ENCODE measurements around the gene GATA3. TPM values are rescaled to one million over a fixed set of nuclear protein-coding genes. Genes with fewer than 3 reads are reported as not detected.

Gene GATA3
- total and polyA plus RNA-seq, 7 donors, result 1.2 to 2.1 TPM; not detected in 5

- Histone ChIP-seq H3K27ac (no peak overlapping the region), H3K9me3 (no peaks in the 10 kb centered on the region), H3K36me3 (no peaks in the 10 kb centered on the region), H3K4me1 (peaks cover 0 to 72% (median 68%) of the 10 kb centered on the region in 4 donors), H3K4me3 (peak overlapping the region in 1 of 4 donors; percentile 47), H3K27me3 (peaks cover 91 to 100% (median 97%) of the 10 kb centered on the region in 3 donors)
- TF ChIP-seq POLR2AphosphoS5 (IDR thresholded peaks at IDR 0.05), result no peak
- TF ChIP-seq EP300 (IDR thresholded peaks at IDR 0.05), result no peak
- TF ChIP-seq POLR2A (IDR thresholded peaks at IDR 0.05), result no peak
- TF ChIP-seq, protein P1, sequence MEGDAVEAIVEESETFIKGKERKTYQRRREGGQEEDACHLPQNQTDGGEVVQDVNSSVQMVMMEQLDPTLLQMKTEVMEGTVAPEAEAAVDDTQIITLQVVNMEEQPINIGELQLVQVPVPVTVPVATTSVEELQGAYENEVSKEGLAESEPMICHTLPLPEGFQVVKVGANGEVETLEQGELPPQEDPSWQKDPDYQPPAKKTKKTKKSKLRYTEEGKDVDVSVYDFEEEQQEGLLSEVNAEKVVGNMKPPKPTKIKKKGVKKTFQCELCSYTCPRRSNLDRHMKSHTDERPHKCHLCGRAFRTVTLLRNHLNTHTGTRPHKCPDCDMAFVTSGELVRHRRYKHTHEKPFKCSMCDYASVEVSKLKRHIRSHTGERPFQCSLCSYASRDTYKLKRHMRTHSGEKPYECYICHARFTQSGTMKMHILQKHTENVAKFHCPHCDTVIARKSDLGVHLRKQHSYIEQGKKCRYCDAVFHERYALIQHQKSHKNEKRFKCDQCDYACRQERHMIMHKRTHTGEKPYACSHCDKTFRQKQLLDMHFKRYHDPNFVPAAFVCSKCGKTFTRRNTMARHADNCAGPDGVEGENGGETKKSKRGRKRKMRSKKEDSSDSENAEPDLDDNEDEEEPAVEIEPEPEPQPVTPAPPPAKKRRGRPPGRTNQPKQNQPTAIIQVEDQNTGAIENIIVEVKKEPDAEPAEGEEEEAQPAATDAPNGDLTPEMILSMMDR (IDR thresholded peaks at IDR 0.05), result no peak
- DNase-seq, result no peak
- intact Hi-C loops (cut with DNase I), result no loop called here
- 4% methylated on average over 29 of the region's 29 CpGs for WGBS, 2 donors
These were observed 2.6 kb upstream of the GATA3 start for GRCh38 chr10:8051851-8052257.

GRCh38 chr10:8052341-8052955 is 2.0 kb upstream of the GATA3 start:
- peaks cover 0 to 72% (median 68%) of the 10 kb centered on the region in 4 donors for H3K4me1 ChIP-seq
- H3K4me3 ChIP-seq, result no peak overlapping the region
- WGBS, 2 donors, result 8 to 21% methylated on average over 32 of the region's 32 CpGs
- no peaks in the 10 kb centered on the region for H3K36me3 ChIP-seq
- no peaks in the 10 kb centered on the region for H3K9me3 ChIP-seq
- H3K27ac ChIP-seq, result no peak overlapping the region
- TF ChIP-seq POLR2AphosphoS5 (IDR thresholded peaks at IDR 0.05), result peak in 1 of 4 donors; percentile 51
- TF ChIP-seq, protein P1 (IDR thresholded peaks at IDR 0.05), result no peak
- intact Hi-C loops (cut with DNase I), result no loop called here
- H3K27me3 ChIP-seq, result peaks cover 85 to 100% (median 91%) of the 10 kb centered on the region in 3 donors
- no peak for DNase-seq

GRCh38 chr10:8052956-8053445 is 1.5 kb upstream of the GATA3 start:
- 7% methylated on average over 17 of the region's 17 CpGs for WGBS, 2 donors
- H3K27me3 ChIP-seq, result peaks cover 80 to 100% (median 87%) of the 10 kb centered on the region in 3 donors

DNA sequence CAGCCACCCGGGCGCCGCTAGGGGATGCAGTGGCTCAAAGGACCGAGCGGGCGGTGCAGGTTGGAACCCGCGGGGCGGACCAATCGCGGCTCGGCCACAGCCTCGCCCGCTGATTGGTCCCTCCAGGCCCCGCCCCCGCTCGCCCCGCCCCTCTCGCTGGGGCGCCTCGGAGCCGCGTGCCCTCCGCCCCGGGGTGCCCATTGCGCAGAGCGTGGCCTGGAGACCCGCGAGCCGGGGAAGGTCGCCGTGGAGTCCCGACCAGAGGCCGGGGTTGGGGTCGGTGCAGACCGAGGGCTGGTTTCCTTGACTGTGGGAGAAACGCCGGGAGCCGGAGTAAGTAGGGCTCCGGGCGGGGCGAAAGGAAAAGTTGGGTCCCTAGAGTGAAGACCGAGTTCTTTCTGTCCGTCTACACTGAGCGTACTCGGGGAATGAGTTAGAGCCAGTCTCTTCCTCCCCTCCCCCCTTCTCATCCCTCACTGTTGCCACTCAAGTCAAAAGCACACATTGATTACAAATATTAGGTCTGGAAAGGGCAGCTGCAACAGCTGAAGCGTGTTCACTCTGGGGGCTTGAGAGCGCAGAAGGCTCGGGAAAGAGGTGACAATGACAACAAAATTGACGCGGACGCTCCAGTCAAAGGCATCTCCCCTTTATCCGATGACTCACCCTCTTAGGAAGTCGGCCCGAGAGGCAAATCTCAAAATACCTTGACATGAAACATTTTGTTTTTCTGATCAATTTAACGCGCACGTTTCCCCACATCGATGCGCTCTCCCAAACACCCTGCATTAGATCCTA is 843 bp upstream of the GATA3 start:
- Histone ChIP-seq H3K27ac (no peak overlapping the region), H3K9me3 (no peaks in the 10 kb centered on the region), H3K36me3 (no peaks in the 10 kb centered on the region), H3K4me3 (peak overlapping the region in 3 of 4 donors; percentile 32 to 44 (median 42)), H3K27me3 (peaks cover 73 to 100% (median 85%) of the 10 kb centered on the region in 3 donors), H3K4me1 (peaks cover 0 to 71% (median 68%) of the 10 kb centered on the region in 4 donors)
- intact Hi-C loops (cut with DNase I), result no loop called here
- TF ChIP-seq, protein P1 (IDR thresholded peaks at IDR 0.05), result no peak
- TF ChIP-seq POLR2A (IDR thresholded peaks at IDR 0.05) (no peak), POLR2AphosphoS5 (IDR thresholded peaks at IDR 0.05) (no peak), EP300 (IDR thresholded peaks at IDR 0.05) (no peak)
- no peak for DNase-seq
- WGBS, 2 donors, result 1 to 2% methylated on average over 60 of the region's 60 CpGs

More at GRCh38 chr10:8052956-8053445, 1.5 kb upstream of the GATA3 start:
- Histone ChIP-seq H3K4me1 (peaks cover 0 to 72% (median 68%) of the 10 kb centered on the region in 4 donors), H3K9me3 (no peaks in the 10 kb centered on the region), H3K4me3 (peak overlapping the region in 3 of 4 donors; percentile 13 to 44 (median 42)), H3K36me3 (no peaks in the 10 kb centered on the region), H3K27ac (no peak overlapping the region)
- no peak for DNase-seq
- intact Hi-C loops (cut with DNase I), result no loop called here
- TF ChIP-seq EP300 (IDR thresholded peaks at IDR 0.05) (no peak), POLR2AphosphoS5 (IDR thresholded peaks at IDR 0.05) (peak in 1 of 4 donors; percentile 2), POLR2A (IDR thresholded peaks at IDR 0.05) (no peak)
- TF ChIP-seq, protein P1 (IDR thresholded peaks at IDR 0.05), result peak in 2 of 4 experiments; percentile 15 to 44
